HepG2 (cell line): ENCODE data around the gene IFT52. TPM values are rescaled to one million over a fixed set of nuclear protein-coding genes. Genes with fewer than 3 reads are reported as not detected.

Source experiments
- ATF6 ChIP-seq: sonication (generic); formaldehyde crosslinking; conservative IDR thresholded peaks from 2 replicates; pipeline ENCODE4 v1.4.0; 2020; ENCODE audit warnings: missing genetic modification reagents
- GZF1 ChIP-seq: sonication (generic); formaldehyde crosslinking; IDR thresholded peaks from 2 replicates; pipeline ENCODE4 v1.5.1; 2020; ENCODE audit warnings: mild to moderate bottlenecking, missing genetic modification reagents
- SKI ChIP-seq: fragments of 450-650 bp; IDR thresholded peaks from one replicate; pipeline ENCODE4 v1.6.1; 2018; ENCODE audit warnings: mild to moderate bottlenecking; ENCODE audit not compliant: partially characterized antibody
- SMYD3 ChIP-seq: sonication (generic); formaldehyde crosslinking; IDR thresholded peaks from 2 replicates; pipeline ENCODE4 v1.8.1; 2023; ENCODE audit warnings: mild to moderate bottlenecking, missing genetic modification reagents
- TEF ChIP-seq: sonication (generic); formaldehyde crosslinking; IDR thresholded peaks from 2 replicates; pipeline ENCODE4 v1.5.0; 2020; ENCODE audit warnings: missing genetic modification reagents
- TGIF2 ChIP-seq: IDR thresholded peaks from 2 replicates; pipeline ENCODE4 v1.6.1; 2016; ENCODE audit warnings: control low read depth, missing compliant biosample characterization
- ZBTB10 ChIP-seq: sonication (generic); formaldehyde crosslinking; IDR thresholded peaks from 2 replicates; pipeline ENCODE4 v1.4.0; 2020; ENCODE audit warnings: missing genetic modification reagents, borderline replicate concordance
- ZBTB21 ChIP-seq: sonication (generic); formaldehyde crosslinking; IDR thresholded peaks from 2 replicates; pipeline ENCODE4 v1.4.0; 2020; ENCODE audit warnings: missing genetic modification reagents
- ZNF160 ChIP-seq: sonication (generic); formaldehyde crosslinking; IDR thresholded peaks from 2 replicates; pipeline ENCODE4 v1.8.0; 2022; ENCODE audit warnings: mild to moderate bottlenecking, inconsistent platforms, missing genetic modification reagents
- ZNF513 ChIP-seq: sonication (generic); formaldehyde crosslinking; conservative IDR thresholded peaks from 2 replicates; pipeline ENCODE4 v1.5.0; 2020; ENCODE audit warnings: missing genetic modification reagents
- ZNF609 ChIP-seq: sonication (generic); formaldehyde crosslinking; IDR thresholded peaks from 2 replicates; pipeline ENCODE4 v1.4.0; 2020; ENCODE audit warnings: mild to moderate bottlenecking, missing genetic modification reagents, borderline replicate concordance
- ZNF788 ChIP-seq: sonication (generic); formaldehyde crosslinking; IDR thresholded peaks from 2 replicates; pipeline ENCODE4 v1.5.0; 2020; ENCODE audit warnings: mild to moderate bottlenecking, missing genetic modification reagents, borderline replicate concordance
- ZSCAN31 ChIP-seq: sonication (generic); formaldehyde crosslinking; IDR thresholded peaks from 2 replicates; pipeline ENCODE4 v1.5.0; 2020; ENCODE audit warnings: low read depth, mild to moderate bottlenecking, missing genetic modification reagents
- ZXDC ChIP-seq: sonication (generic); formaldehyde crosslinking; IDR thresholded peaks from 2 replicates; pipeline ENCODE4 v1.5.0; 2020; ENCODE audit warnings: mild to moderate bottlenecking, missing genetic modification reagents
- polyA plus RNA-seq, 8 experiments: library from polyadenylated mRNA; depleted of rRNA in 3 of 8; stranded (reverse) in 7 of 8; unstranded in 1 of 8; fragments of >200 nt; fragmentation: Illumina TruSeq in 4 of 8; extraction: Trizol in 4 of 8; gene quantifications; 2 replicates each; pipeline versions ENCODE4 v1.2.1 to v1.2.3, GENCODE V29; 2011 to 2016; ENCODE audit warnings: low read depth in 4 of 8, missing spikeins in 1 of 8, mixed read lengths in 1 of 8; ENCODE audit not compliant: insufficient read depth in 1 of 8
- total RNA-seq, 5 experiments: library from RNA; depleted of rRNA; stranded (reverse); fragments of >200 nt; fragmentation: Illumina TruSeq; extraction: Trizol; gene quantifications; 2 replicates each; pipeline ENCODE4 v1.2.3, GENCODE V29; 2016; ENCODE audit warnings: low read depth in 1 of 5

IFT52 gene
- total and polyA plus RNA-seq, 2 of the 13 experiments (the other 11 are each of a cell fraction or from before 2014, with no cell fraction given), result 48.0 to 64.0 TPM

GRCh38 chr20:43583982-43584432, 6.7 kb upstream of the IFT52 start (continued):
- TF ChIP-seq ZXDC (CRISPR knock-in tag) (no peak), ZBTB10 (no peak), ZNF788 (peak; percentile 31; the same call in 1 of the 2 replicates), ZNF513 (CRISPR knock-in tag) (no peak), SKI (peak; percentile 63), GZF1 (CRISPR knock-in tag) (no peak), ZSCAN31 (no peak), TEF (no peak), SMYD3 (no peak; the same call in 1 of the 2 replicates), ZNF609 (no peak), TGIF2 (CRISPR knock-in tag) (peak; percentile 82; the same call in 1 of the 2 replicates), ZBTB21 (CRISPR knock-in tag) (no peak), ZNF160 (CRISPR knock-in tag) (no peak), ATF6 (CRISPR knock-in tag) (no peak)
